ENCODE measurements around the gene SEMA5A.

SEMA5A gene

GRCh38 chr5:9174446-9174845, 371.4 kb downstream of the SEMA5A start:
- no peak for DNase-seq (ENCODE audit: low read depth, low spot score)

GRCh38 chr5:9173281-9174048, 372.4 kb downstream of the SEMA5A start:
- no peak for DNase-seq (ENCODE audit: low read depth, low spot score)

- no peak for DNase-seq (ENCODE audit: low read depth, low spot score)
Measured at GRCh38 chr5:9170026-9170425, 375.8 kb downstream of the SEMA5A start.

GRCh38 chr5:9169557-9169902, 376.3 kb downstream of the SEMA5A start:
- no peak for DNase-seq (ENCODE audit: low read depth, low spot score)

- DNase-seq (ENCODE audit: low read depth, low spot score), result no peak
Measured at GRCh38 chr5:9168791-9169556, 376.9 kb downstream of the SEMA5A start.

GRCh38 chr5:9166202-9167112, 379.4 kb downstream of the SEMA5A start:
- no peak for DNase-seq (ENCODE audit: low read depth, low spot score)

GRCh38 chr5:9165546-9165945, 380.3 kb downstream of the SEMA5A start:
- no peak for DNase-seq (ENCODE audit: low read depth, low spot score)

- DNase-seq (ENCODE audit: low read depth, low spot score), result no peak
Measured at GRCh38 chr5:9160747-9161146, 385.1 kb downstream of the SEMA5A start.

- no peak for DNase-seq (ENCODE audit: low read depth, low spot score)
Measured at GRCh38 chr5:9157811-9158210, 388.1 kb downstream of the SEMA5A start.

- no peak for DNase-seq (ENCODE audit: low read depth, low spot score)
Measured at GRCh38 chr5:9157020-9157419, 388.9 kb downstream of the SEMA5A start.

- peak; percentile 23 for DNase-seq (ENCODE audit: low read depth, low spot score)
Measured at GRCh38 chr5:9156282-9156681, 389.6 kb downstream of the SEMA5A start.

GRCh38 chr5:9151684-9152427, 394.0 kb downstream of the SEMA5A start:
- DNase-seq (ENCODE audit: low read depth, low spot score), result no peak

- no peak for DNase-seq (ENCODE audit: low read depth, low spot score)
Measured at GRCh38 chr5:9149988-9150387, 395.9 kb downstream of the SEMA5A start.

GRCh38 chr5:9148242-9148641, 397.6 kb downstream of the SEMA5A start:
- no peak for DNase-seq (ENCODE audit: low read depth, low spot score)

GRCh38 chr5:9140711-9141110, 405.2 kb downstream of the SEMA5A start:
- no peak for DNase-seq (ENCODE audit: low read depth, low spot score)

GRCh38 chr5:9140202-9140601, 405.7 kb downstream of the SEMA5A start:
- no peak for DNase-seq (ENCODE audit: low read depth, low spot score)

- DNase-seq (ENCODE audit: low read depth, low spot score), result no peak
Measured at GRCh38 chr5:9139344-9139743, 406.5 kb downstream of the SEMA5A start.

- no peak for DNase-seq (ENCODE audit: low read depth, low spot score)
Measured at GRCh38 chr5:9128136-9128535, 417.7 kb downstream of the SEMA5A start.

GRCh38 chr5:9126490-9126889, 419.4 kb downstream of the SEMA5A start:
- DNase-seq (ENCODE audit: low read depth, low spot score), result no peak

- DNase-seq (ENCODE audit: low read depth, low spot score), result no peak
Measured at GRCh38 chr5:9125852-9126251, 420.0 kb downstream of the SEMA5A start.

- no peak for DNase-seq (ENCODE audit: low read depth, low spot score)
Measured at GRCh38 chr5:9124838-9125237, 421.0 kb downstream of the SEMA5A start.
